ENCODE data around the gene ZNF235.

GRCh38 chr19:44306283-44306682 lies 1.5 kb upstream of the ZNF235 start:
- TF ChIP-seq CTCF (IDR thresholded peaks at IDR 0.05) = no peak
- TF ChIP-seq POLR2AphosphoS5 (IDR thresholded peaks at IDR 0.05) = no peak
- no peak for TF ChIP-seq POLR2A (IDR thresholded peaks at IDR 0.05)

All from breast epithelium (tissue), 3 donors.